Stomach smooth muscle (tissue), 2 donors: ENCODE data around the gene CHST15.
A peak's percentile ranks its signal among the peaks of the same experiment; 100 is the strongest.

Source experiments
- H3K27ac ChIP-seq: one replicate; pipeline ENCODE4 v1.7.0; 2013; ENCODE audit warnings: mild to moderate bottlenecking, low read length, inconsistent platforms
- H3K27me3 ChIP-seq, 2 donors: one replicate each; pipeline ENCODE4 v1.7.0; 2013; ENCODE audit warnings: low read length in 2 of 2; ENCODE audit not compliant: insufficient read depth in 2 of 2, control insufficient read depth in 1 of 2
- H3K36me3 ChIP-seq, 2 donors: one replicate each; pipeline ENCODE4 v1.7.0; 2013; ENCODE audit warnings: low read length in 2 of 2; ENCODE audit not compliant: control insufficient read depth in 2 of 2, insufficient read depth in 2 of 2
- H3K4me1 ChIP-seq: one replicate; pipeline ENCODE4 v1.7.0; 2013; ENCODE audit warnings: low read length; ENCODE audit not compliant: control insufficient read depth, insufficient read depth
- H3K4me3 ChIP-seq, 2 donors: one replicate each; pipeline ENCODE4 v1.7.0; 2013; ENCODE audit warnings: low read length in 2 of 2
- H3K9ac ChIP-seq, 2 donors: one replicate each; pipeline ENCODE4 v1.7.0; 2013; ENCODE audit warnings: low read length in 2 of 2, mild to moderate bottlenecking in 1 of 2
- H3K9me3 ChIP-seq, 2 donors: one replicate each; pipeline ENCODE4 v1.7.0; 2013; ENCODE audit warnings: low read length in 2 of 2; ENCODE audit not compliant: control insufficient read depth in 2 of 2
- donor health status: healthy.
- donor health status: Pancreatic carcinoma.

CHST15 gene

GRCh38 chr10:124087672-124088634, 5.4 kb downstream of the CHST15 start:
- Histone ChIP-seq H3K4me3 (peak overlapping the region; percentile 31 to 52), H3K27me3 (no peaks in the 10 kb centered on the region), H3K9ac (peak overlapping the region in 1 of 2 donors; percentile 13), H3K4me1 (peaks cover 77% of the 10 kb centered on the region), H3K27ac (peak overlapping the region; percentile 95), H3K36me3 (no peaks in the 10 kb centered on the region), H3K9me3 (no peaks in the 10 kb centered on the region)

- H3K9ac ChIP-seq: no peak overlapping the region
- peak overlapping the region; percentile 69 for H3K27ac ChIP-seq
- peaks cover 0 to 3% of the 10 kb centered on the region in 2 donors for H3K36me3 ChIP-seq
- H3K4me3 ChIP-seq: no peak overlapping the region
- H3K9me3 ChIP-seq: no peaks in the 10 kb centered on the region
- H3K4me1 ChIP-seq: peaks cover 81% of the 10 kb centered on the region
- no peaks in the 10 kb centered on the region for H3K27me3 ChIP-seq
Measured at GRCh38 chr10:124086787-124087671, 6.4 kb downstream of the CHST15 start.

- H3K27ac ChIP-seq: peak overlapping the region; percentile 69
- H3K27me3 ChIP-seq: no peaks in the 10 kb centered on the region
- H3K36me3 ChIP-seq: peaks cover 0 to 3% of the 10 kb centered on the region in 2 donors
- no peaks in the 10 kb centered on the region for H3K9me3 ChIP-seq
- H3K4me1 ChIP-seq: peaks cover 85% of the 10 kb centered on the region
- no peak overlapping the region for H3K9ac ChIP-seq
- no peak overlapping the region for H3K4me3 ChIP-seq
Measured at GRCh38 chr10:124086097-124086710, 7.2 kb downstream of the CHST15 start.

- Histone ChIP-seq H3K9me3 (no peaks in the 10 kb centered on the region), H3K4me3 (peak overlapping the region in 1 of 2 donors; percentile 29), H3K27me3 (no peaks in the 10 kb centered on the region), H3K9ac (peak overlapping the region in 1 of 2 donors; percentile 42), H3K27ac (peak overlapping the region; percentile 69), H3K4me1 (peaks cover 85% of the 10 kb centered on the region), H3K36me3 (peaks cover 0 to 3% of the 10 kb centered on the region in 2 donors)
Measured at GRCh38 chr10:124085680-124086079, 7.7 kb downstream of the CHST15 start.

- Histone ChIP-seq H3K4me1 (peaks cover 84% of the 10 kb centered on the region), H3K27me3 (no peaks in the 10 kb centered on the region), H3K27ac (peak overlapping the region; percentile 69), H3K4me3 (peak overlapping the region in 1 of 2 donors; percentile 44), H3K9me3 (no peaks in the 10 kb centered on the region), H3K9ac (no peak overlapping the region), H3K36me3 (peaks cover 2 to 3% of the 10 kb centered on the region in 2 donors)
Measured at GRCh38 chr10:124084708-124085107, 8.7 kb downstream of the CHST15 start.

- peaks cover 80% of the 10 kb centered on the region for H3K4me1 ChIP-seq
- no peak overlapping the region for H3K9ac ChIP-seq
- H3K36me3 ChIP-seq: peaks cover 2 to 3% of the 10 kb centered on the region in 2 donors
- H3K27me3 ChIP-seq: no peaks in the 10 kb centered on the region
- H3K4me3 ChIP-seq: peak overlapping the region in 1 of 2 donors; percentile 8
- peak overlapping the region; percentile 69 for H3K27ac ChIP-seq
- H3K9me3 ChIP-seq: no peaks in the 10 kb centered on the region
Measured at GRCh38 chr10:124083740-124084397, 9.5 kb downstream of the CHST15 start.

- no peaks in the 10 kb centered on the region for H3K9me3 ChIP-seq
- peaks cover 76% of the 10 kb centered on the region for H3K4me1 ChIP-seq
- peaks cover 2 to 3% of the 10 kb centered on the region in 2 donors for H3K36me3 ChIP-seq
- H3K27ac ChIP-seq: peak overlapping the region; percentile 69
- H3K27me3 ChIP-seq: no peaks in the 10 kb centered on the region
- H3K9ac ChIP-seq: no peak overlapping the region
- peak overlapping the region in 1 of 2 donors; percentile 8 for H3K4me3 ChIP-seq
Measured at GRCh38 chr10:124083047-124083739, 10.2 kb downstream of the CHST15 start.

- no peaks in the 10 kb centered on the region for H3K9me3 ChIP-seq
- H3K4me1 ChIP-seq: peaks cover 76% of the 10 kb centered on the region
- H3K27ac ChIP-seq: no peak overlapping the region
- peaks cover 2 to 3% of the 10 kb centered on the region in 2 donors for H3K36me3 ChIP-seq
- no peaks in the 10 kb centered on the region for H3K27me3 ChIP-seq
- H3K4me3 ChIP-seq: no peak overlapping the region
- no peak overlapping the region for H3K9ac ChIP-seq
Measured at GRCh38 chr10:124082555-124082954, 10.8 kb downstream of the CHST15 start.

GRCh38 chr10:124081547-124082140, 11.8 kb downstream of the CHST15 start:
- Histone ChIP-seq H3K9ac (no peak overlapping the region), H3K9me3 (no peaks in the 10 kb centered on the region), H3K4me3 (no peak overlapping the region), H3K27ac (no peak overlapping the region), H3K27me3 (no peaks in the 10 kb centered on the region), H3K36me3 (peaks cover 2 to 3% of the 10 kb centered on the region in 2 donors), H3K4me1 (peaks cover 76% of the 10 kb centered on the region)
